Common myeloid progenitor, CD34-positive (primary cell): Measurements from ENCODE around the gene CALB2.

Experiments used
- CTCF ChIA-PET: fragments of 350-600 bp; sonication (Branson Sonifier 250); formaldehyde crosslinking; loops from one replicate; lab custom pipeline; 2021; ENCODE audit warnings: antibody characterized with exemption; lab: Charles Lee
- POLR2A ChIA-PET: fragments of 350-600 bp; sonication (Branson Sonifier 250); formaldehyde crosslinking; loops from one replicate; lab custom pipeline; 2021; ENCODE audit warnings: antibody characterized with exemption; lab: Charles Lee
- DNase-seq, 3 donors: peaks; one replicate each; pipeline versions ENCODE4 v3.0.0 to v3.0.0-alpha.2; 2013
- H3K27ac ChIP-seq, 2 experiments: 1 replicate in 1 of 2; 2 replicates in 1 of 2; pipeline ENCODE4 v1.7.0; 2013; ENCODE audit warnings: inconsistent platforms in 2 of 2, low read length in 2 of 2, mild to moderate bottlenecking in 2 of 2, low read depth in 1 of 2, moderate library complexity in 1 of 2; ENCODE audit not compliant: severe bottlenecking in 2 of 2, insufficient read depth in 1 of 2, poor library complexity in 1 of 2
- H3K27me3 ChIP-seq, 5 experiments: replicated peaks in 2 of 5; 1 replicate in 3 of 5; 2 replicates in 2 of 5; pipeline versions ENCODE4 v1.6.1 to v1.7.0; 2013; ENCODE audit warnings: low read length in 4 of 5, mild to moderate bottlenecking in 2 of 5, moderate library complexity in 2 of 5, inconsistent platforms in 1 of 5; ENCODE audit not compliant: insufficient read depth in 5 of 5, control insufficient read depth in 4 of 5
- H3K36me3 ChIP-seq, 4 experiments: 1 replicate in 2 of 4; 2 replicates in 2 of 4; pipeline versions ENCODE4 v1.6.1 to v1.7.0; 2013; ENCODE audit warnings: low read length in 3 of 4, control low read depth in 1 of 4, mild to moderate bottlenecking in 1 of 4; ENCODE audit not compliant: control insufficient read depth in 4 of 4, insufficient read depth in 4 of 4
- H3K4me1 ChIP-seq, 4 experiments: 1 replicate in 3 of 4; 2 replicates in 1 of 4; pipeline versions ENCODE4 v1.6.1 to v1.7.1; 2013; ENCODE audit warnings: low read length in 3 of 4, mild to moderate bottlenecking in 3 of 4, control low read depth in 1 of 4, inconsistent platforms in 1 of 4, moderate library complexity in 1 of 4; ENCODE audit not compliant: control insufficient read depth in 4 of 4, insufficient read depth in 4 of 4; ENCODE audit errors: control extremely low read depth in 1 of 4
- H3K4me3 ChIP-seq, 7 experiments: 1 replicate in 4 of 7; 2 replicates in 3 of 7; pipeline versions ENCODE4 v1.5.1 to v1.7.0; 2013; ENCODE audit warnings: mild to moderate bottlenecking in 7 of 7, low read length in 6 of 7, moderate library complexity in 6 of 7, inconsistent platforms in 2 of 7, low read depth in 2 of 7, control low read depth in 1 of 7; ENCODE audit not compliant: insufficient read depth in 4 of 7, control insufficient read depth in 1 of 7; ENCODE audit errors: extremely low read depth in 1 of 7
- H3K9me3 ChIP-seq, 5 experiments: 1 replicate in 4 of 5; 2 replicates in 1 of 5; pipeline versions ENCODE4 v1.6.1 to v1.7.1; 2013; ENCODE audit warnings: low read length in 4 of 5, mild to moderate bottlenecking in 2 of 5, inconsistent platforms in 1 of 5, low read depth in 1 of 5, moderate library complexity in 1 of 5; ENCODE audit not compliant: control insufficient read depth in 4 of 5, insufficient read depth in 2 of 5; ENCODE audit errors: control extremely low read depth in 1 of 5
- WGBS: methylation state at CpG from one replicate; pipeline ENCODE4 v1.1.5; 2013; ENCODE audit not compliant: insufficient coverage; 5-methylcytosine and 5-hydroxymethylcytosine counted together

CALB2 gene

DNA sequence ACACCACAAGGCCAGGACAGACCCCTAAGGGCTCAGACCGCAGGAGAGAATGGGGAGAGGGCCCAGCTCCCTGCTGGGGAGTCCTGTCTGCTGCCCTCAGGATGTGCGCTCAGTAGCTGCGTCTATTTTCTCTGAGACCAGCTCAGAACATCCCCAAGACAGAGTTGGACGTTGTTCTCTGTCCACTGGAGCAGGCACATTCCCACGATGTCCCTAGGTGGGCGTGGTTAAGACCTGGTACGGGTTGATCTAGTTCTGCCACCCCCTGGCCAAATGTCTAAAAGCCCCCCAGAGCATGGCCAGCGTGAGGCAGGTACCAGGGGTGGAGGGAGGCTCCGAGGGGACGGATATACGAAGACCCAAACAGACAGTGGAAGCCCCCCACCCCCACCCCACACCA is 842 bp upstream of the CALB2 start:
- ChIA-PET POLR2A (no interaction called here), CTCF (interaction anchor here (2.0 to 2.3 kb wide), 2 partner anchors 9 to 12 kb away, joined by 5 to 9 read pairs; no protein-coding TSS in a partner anchor)
- Histone ChIP-seq H3K27ac (no peak overlapping the region), H3K36me3 (no peaks in the 10 kb centered on the region), H3K4me3 (no peak overlapping the region), H3K27me3 (peaks cover 0 to 80% (median 18%) of the 10 kb centered on the region in 5 experiments), H3K4me1 (peaks cover 0 to 13% (median 6%) of the 10 kb centered on the region in 4 experiments), H3K9me3 (no peaks in the 10 kb centered on the region)
- DNase-seq: peak in 1 of 3 donors; percentile 5
- 33% methylated on average over 5 of the region's 11 CpGs for WGBS

DNA sequence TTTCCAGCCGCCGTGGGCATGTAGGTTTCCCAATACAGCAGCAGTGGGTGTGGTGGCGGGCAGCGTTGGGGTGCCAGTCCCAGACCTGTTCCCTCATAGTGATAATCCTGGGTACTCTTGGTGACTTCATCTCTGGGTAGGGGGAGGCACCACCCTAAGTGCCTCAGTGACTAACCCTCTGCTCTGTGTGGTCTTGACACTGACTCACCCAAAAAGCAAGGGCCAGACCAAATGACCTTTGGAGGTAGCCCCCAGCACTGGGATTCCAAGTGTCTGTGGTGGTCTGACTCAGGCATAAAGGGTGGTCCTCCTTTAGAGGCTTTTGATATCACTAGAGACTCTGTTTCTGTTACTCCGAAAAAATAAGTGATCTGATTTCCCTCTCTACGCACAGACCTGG is 908 bp downstream of the CALB2 start:
- Histone ChIP-seq H3K4me3 (no peak overlapping the region), H3K27ac (no peak overlapping the region), H3K4me1 (peaks cover 0 to 13% (median 6%) of the 10 kb centered on the region in 4 experiments), H3K9me3 (no peaks in the 10 kb centered on the region), H3K36me3 (no peaks in the 10 kb centered on the region), H3K27me3 (peaks cover 0 to 82% (median 17%) of the 10 kb centered on the region in 5 experiments)
- WGBS: 88% methylated on average over 6 of the region's 6 CpGs
- no peak for DNase-seq
- ChIA-PET CTCF (interaction anchor here (0.9 to 2.0 kb wide), 3 partner anchors 11 to 144 kb away, joined by 3 to 5 read pairs (median 4); no protein-coding TSS in a partner anchor), POLR2A (no interaction called here)

DNA sequence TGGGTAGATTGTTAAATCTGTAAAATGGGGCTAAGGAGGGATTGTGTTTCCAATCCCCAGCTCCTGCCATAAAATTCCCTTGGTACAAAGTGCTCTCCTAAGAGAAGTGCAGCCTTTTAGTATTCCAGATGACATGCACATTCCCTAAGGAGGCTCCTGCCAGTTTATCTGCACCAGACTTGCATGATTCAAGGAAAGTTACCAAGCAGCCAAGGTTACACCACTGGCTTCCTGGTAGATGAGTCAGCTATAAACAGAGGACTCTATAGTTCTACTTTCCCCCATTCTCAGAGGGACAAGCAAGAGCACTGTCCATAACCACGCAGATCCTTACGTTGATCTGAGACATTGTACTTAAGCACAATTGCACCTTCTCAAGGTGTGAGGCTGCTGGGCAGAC is 1.9 kb downstream of the CALB2 start:
- CTCF ChIA-PET: interaction anchor here (1.5 kb wide), 1 partner anchor 9 kb away, joined by 4 read pairs; no protein-coding TSS in a partner anchor
- H3K4me3 ChIP-seq: no peak overlapping the region
- POLR2A ChIA-PET: no interaction called here
- H3K4me1 ChIP-seq: peaks cover 0 to 13% (median 6%) of the 10 kb centered on the region in 4 experiments
- no peak overlapping the region for H3K27ac ChIP-seq
- no peaks in the 10 kb centered on the region for H3K36me3 ChIP-seq
- H3K27me3 ChIP-seq: peaks cover 0 to 79% (median 20%) of the 10 kb centered on the region in 5 experiments
- DNase-seq: peak in 2 of 3 donors; percentile 33 to 45
- 60% methylated on average over 2 of the region's 2 CpGs for WGBS
- no peaks in the 10 kb centered on the region for H3K9me3 ChIP-seq

DNA sequence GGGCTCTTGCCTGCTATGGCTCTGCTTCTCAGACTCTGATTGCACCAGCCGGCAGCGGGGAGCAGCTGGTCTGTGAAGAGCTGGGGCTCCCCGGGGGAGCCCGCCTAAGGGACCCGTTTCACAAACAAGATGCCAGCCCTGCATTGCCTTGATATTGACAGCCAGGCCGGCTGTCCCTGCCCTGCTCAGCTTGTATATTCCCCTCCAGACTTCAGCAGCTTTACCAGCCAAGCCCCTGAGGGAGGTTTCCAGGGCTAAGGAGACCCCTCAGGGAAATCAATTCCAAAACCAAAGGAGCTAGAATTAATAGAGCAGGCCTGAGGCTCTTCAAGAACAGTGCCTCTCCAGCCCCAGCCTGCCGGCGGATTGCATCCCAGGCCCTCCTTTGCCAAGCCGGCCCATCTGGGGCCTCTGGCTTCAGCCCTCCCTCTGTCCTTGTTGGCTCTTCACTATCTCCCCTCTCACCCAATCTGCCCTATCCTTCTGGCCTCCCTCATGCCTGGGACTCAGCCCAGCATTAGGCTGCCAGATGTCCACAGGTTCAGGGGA is 5.7 kb downstream of the CALB2 start:
- Histone ChIP-seq H3K9me3 (no peaks in the 10 kb centered on the region), H3K4me1 (peaks cover 0 to 4% (median 0%) of the 10 kb centered on the region in 4 experiments), H3K27ac (no peak overlapping the region), H3K36me3 (no peaks in the 10 kb centered on the region), H3K4me3 (no peak overlapping the region), H3K27me3 (peaks cover 0 to 56% (median 10%) of the 10 kb centered on the region in 5 experiments)
- DNase-seq: no peak
- CTCF ChIA-PET: interaction anchor here (1.1 to 1.5 kb wide), 2 partner anchors 9 to 49 kb away, joined by 3 to 4 read pairs; no protein-coding TSS in a partner anchor
- 84% methylated on average over 9 of the region's 9 CpGs for WGBS
- POLR2A ChIA-PET: no interaction called here

DNA sequence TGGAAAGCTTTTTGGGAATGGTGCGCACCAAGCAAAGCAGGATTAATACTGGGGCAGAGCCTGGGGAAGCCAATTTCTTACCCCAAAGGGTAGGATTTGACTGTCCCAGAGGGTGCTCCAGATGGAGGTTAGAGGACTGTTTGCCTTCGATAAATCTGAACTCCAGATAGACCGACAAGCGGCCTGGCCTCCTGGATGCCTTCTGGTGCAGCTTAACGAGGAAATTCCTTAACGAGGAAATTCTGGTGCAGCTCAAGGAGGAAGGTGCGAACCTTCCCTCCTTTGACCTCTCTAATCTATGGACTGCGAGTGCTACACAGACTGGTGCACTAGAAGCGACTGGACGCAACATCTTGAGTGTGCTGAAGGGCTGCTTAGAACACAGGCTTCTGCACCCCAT is 6.5 kb downstream of the CALB2 start:
- peaks cover 0 to 56% (median 9%) of the 10 kb centered on the region in 5 experiments for H3K27me3 ChIP-seq
- peaks cover 0 to 4% (median 0%) of the 10 kb centered on the region in 4 experiments for H3K4me1 ChIP-seq
- WGBS: 94% methylated on average over 10 of the region's 10 CpGs
- no peak overlapping the region for H3K27ac ChIP-seq
- H3K4me3 ChIP-seq: no peak overlapping the region
- no peaks in the 10 kb centered on the region for H3K36me3 ChIP-seq
- no peaks in the 10 kb centered on the region for H3K9me3 ChIP-seq
- ChIA-PET CTCF (interaction anchor here (1.1 to 1.5 kb wide), 2 partner anchors 10 to 48 kb away, joined by 3 to 4 read pairs; no protein-coding TSS in a partner anchor), POLR2A (no interaction called here)
- no peak for DNase-seq

DNA sequence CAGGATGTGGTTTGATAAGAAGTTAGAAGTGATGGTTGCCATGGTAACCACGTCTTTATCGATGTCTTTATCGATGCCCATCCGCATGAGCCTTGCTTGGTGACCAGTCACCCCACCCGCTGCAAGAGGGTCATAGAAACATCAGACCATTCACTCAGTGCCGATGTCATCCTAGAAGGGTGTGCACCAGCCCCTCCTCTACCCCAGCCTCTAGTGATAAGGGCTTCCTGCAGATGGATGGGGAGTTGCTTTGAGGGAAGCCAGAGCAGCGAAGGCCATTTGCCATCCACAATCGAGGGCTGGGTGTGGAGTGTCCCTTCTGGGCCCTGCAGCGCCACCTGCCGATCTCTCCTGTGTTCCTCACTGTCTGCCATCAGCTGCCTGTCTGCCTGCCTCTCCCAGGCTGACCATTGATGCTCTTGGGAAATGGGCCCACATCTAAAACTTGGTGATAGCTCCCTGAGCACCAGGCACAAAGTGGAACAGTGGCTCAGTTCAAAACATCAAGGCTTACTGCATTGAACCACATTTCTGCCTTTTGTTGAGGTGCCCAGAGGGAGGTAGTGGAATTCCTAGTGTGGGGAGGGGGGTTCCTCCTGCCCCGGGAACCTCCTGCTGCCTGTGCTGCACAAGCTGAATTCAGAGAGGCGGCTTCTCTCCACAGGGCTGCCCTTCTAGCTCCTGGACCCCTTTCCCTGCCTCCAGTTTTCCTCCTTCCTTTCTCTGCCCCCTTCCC is 8.9 kb downstream of the CALB2 start:
- ChIA-PET POLR2A (no interaction called here), CTCF (interaction anchor here (0.7 to 1.6 kb wide), 3 partner anchors 11 to 139 kb away, joined by 3 to 5 read pairs (median 3); no protein-coding TSS in a partner anchor)
- Histone ChIP-seq H3K27me3 (peaks cover 0 to 48% (median 6%) of the 10 kb centered on the region in 5 experiments), H3K4me1 (no peaks in the 10 kb centered on the region), H3K9me3 (no peaks in the 10 kb centered on the region), H3K36me3 (no peaks in the 10 kb centered on the region), H3K4me3 (no peak overlapping the region), H3K27ac (no peak overlapping the region)
- WGBS: 51% methylated on average over 10 of the region's 12 CpGs
- peak; percentile 55 to 80 (median 76) for DNase-seq
